GM18870 (cell line): Measurements from ENCODE around the gene ITIH2.
"Not testable (repeated sequence)": the region's sequence is repeated elsewhere in the genome, so short reads cannot be mapped to it uniquely, and the experiment has no call there.

Experiments used
- ATAC-seq: cut with Tn5 transposase; IDR thresholded peaks from one replicate; pipeline ENCODE4 v1.9.1; 2021; ENCODE audit warnings: moderate library complexity; ENCODE audit not compliant: unreplicated experiment

ITIH2 gene

GRCh38 chr10:7703140-7703539 lies at the start of gene ITIH2:
TSS of gene ITIH2 (plus strand) at chr10:7703316. CDS start at chr10:7703435, 119 bp downstream.
- ATAC-seq = no peak

GRCh38 chr10:7657079-7657478 lies 46.0 kb upstream of the ITIH2 start:
- not testable (repeated sequence) for ATAC-seq

GRCh38 chr10:7657552-7657951 lies 45.6 kb upstream of the ITIH2 start:
- no peak for ATAC-seq

- ATAC-seq = no peak
Observed at GRCh38 chr10:7659560-7659959, 43.6 kb upstream of the ITIH2 start.

GRCh38 chr10:7662522-7662921 lies 40.6 kb upstream of the ITIH2 start:
- ATAC-seq = no peak

GRCh38 chr10:7664707-7665106 lies 38.4 kb upstream of the ITIH2 start:
- ATAC-seq = no peak

GRCh38 chr10:7665767-7666166 lies 37.3 kb upstream of the ITIH2 start:
- no peak for ATAC-seq

- ATAC-seq = no peak
Observed at GRCh38 chr10:7666253-7667023, 36.7 kb upstream of the ITIH2 start, which contains the start of gene ITIH5. TSS of gene ITIH5 (minus strand) at chr10:7666966. CDS start at chr10:7666892, 74 bp downstream.

- ATAC-seq = no peak
Observed at GRCh38 chr10:7667262-7668141, 35.6 kb upstream of the ITIH2 start.

- ATAC-seq = no peak
Observed at GRCh38 chr10:7670157-7670556, 33.0 kb upstream of the ITIH2 start.

GRCh38 chr10:7672341-7673134 lies 30.6 kb upstream of the ITIH2 start:
- ATAC-seq = no peak

GRCh38 chr10:7679256-7679655 lies 23.9 kb upstream of the ITIH2 start:
- no peak for ATAC-seq

- not testable (repeated sequence) for ATAC-seq
Observed at GRCh38 chr10:7680078-7680477, 23.0 kb upstream of the ITIH2 start.

GRCh38 chr10:7686351-7687171 lies 16.6 kb upstream of the ITIH2 start:
- ATAC-seq = no peak

- ATAC-seq = peak; percentile 97
Observed at GRCh38 chr10:7687228-7687907, 15.7 kb upstream of the ITIH2 start.

- ATAC-seq = no peak
Observed at GRCh38 chr10:7689591-7689990, 13.5 kb upstream of the ITIH2 start.

GRCh38 chr10:7690885-7691597 lies 12.1 kb upstream of the ITIH2 start:
- not testable (repeated sequence) for ATAC-seq

- ATAC-seq = not testable (repeated sequence)
Observed at GRCh38 chr10:7692368-7692767, 10.7 kb upstream of the ITIH2 start.

- not testable (repeated sequence) for ATAC-seq
Observed at GRCh38 chr10:7693194-7693593, 9.9 kb upstream of the ITIH2 start.
